SK-N-MC (cell line): ENCODE measurements around the gene ATP2A2.

Source experiments
- EZH2 ChIP-seq: fragments of 200-600 bp; sonication (generic); IDR thresholded peaks from one replicate; pipeline ENCODE4 v1.6.1; 2017; ENCODE audit warnings: antibody characterized with exemption
- FOXP2 ChIP-seq: optimal IDR thresholded peaks from 2 replicates; pipeline ENCODE3; 2011; ENCODE audit warnings: mild to moderate bottlenecking, moderate library complexity; ENCODE audit not compliant: insufficient read depth; ENCODE audit errors: extremely low read length, control extremely low read depth

- TF ChIP-seq EZH2 (no peak), FOXP2 (no peak)
These were observed 71.4 kb downstream of the ATP2A2 start for GRCh38 chr12:110352401-110352800.
